Dedifferentiated amniotic fluid mesenchymal stem cell (primary cell): ENCODE measurements around the gene TCF7L2.
A peak's percentile ranks its signal among the peaks of the same experiment; 100 is the strongest.

Experiments used
- DNase-seq: peaks from one replicate; pipeline ENCODE4 v3.0.0-alpha.2; 2016; ENCODE audit errors: extremely low spot score

The TCF7L2 gene

GRCh38 chr10:113121153-113121552, 171.1 kb downstream of the TCF7L2 start:
- DNase-seq: no peak

- DNase-seq: no peak
Measured at GRCh38 chr10:113122947-113123346, 172.9 kb downstream of the TCF7L2 start.

GRCh38 chr10:113124724-113125123, 174.7 kb downstream of the TCF7L2 start:
- DNase-seq: no peak

GRCh38 chr10:113125612-113126011, 175.6 kb downstream of the TCF7L2 start:
- no peak for DNase-seq

GRCh38 chr10:113126229-113127201, 176.5 kb downstream of the TCF7L2 start:
- peak; percentile 55 for DNase-seq

- no peak for DNase-seq
Measured at GRCh38 chr10:113127261-113127900, 177.3 kb downstream of the TCF7L2 start.

GRCh38 chr10:113127901-113128283, 177.8 kb downstream of the TCF7L2 start:
- DNase-seq: no peak

GRCh38 chr10:113128450-113129070, 178.5 kb downstream of the TCF7L2 start:
- no peak for DNase-seq

- DNase-seq: no peak
Measured at GRCh38 chr10:113129117-113129516, 179.1 kb downstream of the TCF7L2 start.

GRCh38 chr10:113130014-113130641, 180.1 kb downstream of the TCF7L2 start:
- no peak for DNase-seq

GRCh38 chr10:113131613-113132261, 181.7 kb downstream of the TCF7L2 start:
- DNase-seq: peak; percentile 94

- no peak for DNase-seq
Measured at GRCh38 chr10:113132591-113133121, 182.6 kb downstream of the TCF7L2 start.

GRCh38 chr10:113133497-113134115, 183.6 kb downstream of the TCF7L2 start:
- DNase-seq: peak; percentile 65

GRCh38 chr10:113135025-113135424, 185.0 kb downstream of the TCF7L2 start:
- DNase-seq: no peak

GRCh38 chr10:113137941-113138685, 188.1 kb downstream of the TCF7L2 start:
- no peak for DNase-seq

GRCh38 chr10:113138937-113139585, 189.0 kb downstream of the TCF7L2 start:
- no peak for DNase-seq

GRCh38 chr10:113139699-113140098, 189.7 kb downstream of the TCF7L2 start:
- peak; percentile 19 for DNase-seq

GRCh38 chr10:113140143-113141011, 190.3 kb downstream of the TCF7L2 start:
- no peak for DNase-seq
